HFF-Myc (cell line): ENCODE results near the gene FAM53B.

ENCODE experiments used
- DNase-seq: peaks from one replicate; pipeline ENCODE4 v3.0.0-alpha.2; 2011; ENCODE audit warnings: low read depth; ENCODE audit errors: extremely low read depth
- H3K4me3 ChIP-seq: replicated peaks from 2 replicates; pipeline ENCODE4 v1.5.1; 2011; ENCODE audit warnings: low read depth, mild to moderate bottlenecking, control low read depth, low read length
- TF ChIP-seq, protein P1 (sequence below): IDR thresholded peaks from 2 replicates; pipeline ENCODE4 v1.5.1; 2012; ENCODE audit warnings: mild to moderate bottlenecking, low read depth, low read length, control low read depth; ENCODE audit errors: missing control alignments

The FAM53B gene

GRCh38 chr10:124600051-124600880 lies 143.9 kb downstream of the FAM53B start:
- DNase-seq = no peak
- TF ChIP-seq, protein P1, sequence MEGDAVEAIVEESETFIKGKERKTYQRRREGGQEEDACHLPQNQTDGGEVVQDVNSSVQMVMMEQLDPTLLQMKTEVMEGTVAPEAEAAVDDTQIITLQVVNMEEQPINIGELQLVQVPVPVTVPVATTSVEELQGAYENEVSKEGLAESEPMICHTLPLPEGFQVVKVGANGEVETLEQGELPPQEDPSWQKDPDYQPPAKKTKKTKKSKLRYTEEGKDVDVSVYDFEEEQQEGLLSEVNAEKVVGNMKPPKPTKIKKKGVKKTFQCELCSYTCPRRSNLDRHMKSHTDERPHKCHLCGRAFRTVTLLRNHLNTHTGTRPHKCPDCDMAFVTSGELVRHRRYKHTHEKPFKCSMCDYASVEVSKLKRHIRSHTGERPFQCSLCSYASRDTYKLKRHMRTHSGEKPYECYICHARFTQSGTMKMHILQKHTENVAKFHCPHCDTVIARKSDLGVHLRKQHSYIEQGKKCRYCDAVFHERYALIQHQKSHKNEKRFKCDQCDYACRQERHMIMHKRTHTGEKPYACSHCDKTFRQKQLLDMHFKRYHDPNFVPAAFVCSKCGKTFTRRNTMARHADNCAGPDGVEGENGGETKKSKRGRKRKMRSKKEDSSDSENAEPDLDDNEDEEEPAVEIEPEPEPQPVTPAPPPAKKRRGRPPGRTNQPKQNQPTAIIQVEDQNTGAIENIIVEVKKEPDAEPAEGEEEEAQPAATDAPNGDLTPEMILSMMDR = no peak
- H3K4me3 ChIP-seq = no peak overlapping the region

- no peak overlapping the region for H3K4me3 ChIP-seq
- no peak for DNase-seq
- TF ChIP-seq, protein P1 = no peak
Observed at GRCh38 chr10:124599588-124600050, 144.6 kb downstream of the FAM53B start.

DNA sequence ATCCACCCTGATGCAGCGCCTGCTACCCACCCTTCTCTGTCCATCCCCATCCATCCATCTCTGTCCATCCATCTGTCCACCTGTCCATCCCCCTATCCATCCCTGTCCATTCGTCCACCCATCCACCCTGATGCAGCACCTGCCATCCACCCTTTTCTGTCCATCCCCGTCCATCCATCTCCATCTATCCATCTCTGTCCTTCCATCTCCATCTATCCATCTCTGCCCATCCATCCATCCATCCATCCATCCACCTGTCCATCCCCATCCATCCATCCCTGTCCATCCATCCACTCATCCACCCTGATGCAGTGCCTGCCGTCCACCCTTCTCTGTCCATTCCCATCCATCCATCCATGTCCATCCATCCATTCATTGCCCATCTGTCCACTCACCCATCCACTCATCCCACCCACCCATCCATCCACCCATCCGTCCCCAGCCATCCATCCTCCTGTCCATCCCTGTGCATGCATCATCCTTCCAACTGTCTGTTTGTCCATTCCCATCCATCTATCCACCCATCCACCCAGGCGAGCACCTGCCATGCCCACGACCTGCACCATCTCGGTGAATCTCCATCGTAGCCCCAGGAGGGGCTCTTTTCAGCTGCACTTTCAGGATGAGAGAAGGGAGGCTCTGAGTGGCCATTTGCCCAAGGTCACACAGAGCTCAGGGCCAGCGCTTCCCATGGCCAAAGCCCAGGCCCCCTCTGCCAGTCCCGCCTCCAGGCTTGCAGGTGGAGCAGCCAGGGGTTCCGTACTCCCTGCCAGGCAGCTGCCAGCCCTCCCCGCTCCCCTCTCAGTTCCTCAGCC lies 145.2 kb downstream of the FAM53B start:
- DNase-seq = no peak
- TF ChIP-seq, protein P1 = no peak
- no peak overlapping the region for H3K4me3 ChIP-seq

DNA sequence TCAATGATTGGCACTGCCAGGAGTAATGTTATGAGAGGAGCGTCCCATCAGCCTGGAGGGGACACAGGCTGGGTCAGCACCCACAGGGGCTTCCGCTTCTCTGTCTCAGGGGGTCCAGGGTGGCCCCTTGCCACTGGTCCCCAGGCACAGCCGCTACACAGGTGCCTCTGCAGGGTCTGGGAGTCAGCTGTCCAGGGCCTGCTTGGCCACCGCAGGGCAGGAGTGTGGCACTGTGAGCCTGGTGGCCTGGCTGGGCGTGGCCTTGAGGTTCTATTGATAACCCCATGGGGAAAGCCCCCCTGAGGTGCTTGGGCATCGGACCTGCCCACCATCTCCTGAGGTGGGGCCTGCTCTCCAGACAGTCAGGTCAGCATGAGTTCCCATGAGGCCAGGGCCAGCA lies 146.0 kb downstream of the FAM53B start:
- H3K4me3 ChIP-seq = no peak overlapping the region

DNA sequence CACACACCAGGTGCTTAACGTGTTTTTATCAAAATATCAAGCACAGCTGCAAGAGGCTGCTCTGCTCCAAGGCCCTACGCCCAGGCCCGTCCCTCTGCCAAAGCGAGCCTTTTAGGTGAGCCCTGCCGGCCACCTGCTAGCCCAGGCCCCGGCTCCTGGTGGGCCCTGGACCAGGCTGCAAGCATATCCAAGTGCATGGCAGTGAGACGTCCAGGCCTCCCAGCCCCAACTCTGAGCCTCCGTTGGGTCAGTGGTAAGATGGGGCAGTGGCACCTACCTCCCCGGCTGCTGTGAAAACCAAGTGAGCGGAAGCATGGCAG lies 146.4 kb downstream of the FAM53B start:
- DNase-seq = no peak
- H3K4me3 ChIP-seq = no peak overlapping the region
- TF ChIP-seq, protein P1 = no peak

More for the DNA sequence above, 146.0 kb downstream of the FAM53B start:
- DNase-seq = no peak
- TF ChIP-seq, protein P1 = no peak

DNA sequence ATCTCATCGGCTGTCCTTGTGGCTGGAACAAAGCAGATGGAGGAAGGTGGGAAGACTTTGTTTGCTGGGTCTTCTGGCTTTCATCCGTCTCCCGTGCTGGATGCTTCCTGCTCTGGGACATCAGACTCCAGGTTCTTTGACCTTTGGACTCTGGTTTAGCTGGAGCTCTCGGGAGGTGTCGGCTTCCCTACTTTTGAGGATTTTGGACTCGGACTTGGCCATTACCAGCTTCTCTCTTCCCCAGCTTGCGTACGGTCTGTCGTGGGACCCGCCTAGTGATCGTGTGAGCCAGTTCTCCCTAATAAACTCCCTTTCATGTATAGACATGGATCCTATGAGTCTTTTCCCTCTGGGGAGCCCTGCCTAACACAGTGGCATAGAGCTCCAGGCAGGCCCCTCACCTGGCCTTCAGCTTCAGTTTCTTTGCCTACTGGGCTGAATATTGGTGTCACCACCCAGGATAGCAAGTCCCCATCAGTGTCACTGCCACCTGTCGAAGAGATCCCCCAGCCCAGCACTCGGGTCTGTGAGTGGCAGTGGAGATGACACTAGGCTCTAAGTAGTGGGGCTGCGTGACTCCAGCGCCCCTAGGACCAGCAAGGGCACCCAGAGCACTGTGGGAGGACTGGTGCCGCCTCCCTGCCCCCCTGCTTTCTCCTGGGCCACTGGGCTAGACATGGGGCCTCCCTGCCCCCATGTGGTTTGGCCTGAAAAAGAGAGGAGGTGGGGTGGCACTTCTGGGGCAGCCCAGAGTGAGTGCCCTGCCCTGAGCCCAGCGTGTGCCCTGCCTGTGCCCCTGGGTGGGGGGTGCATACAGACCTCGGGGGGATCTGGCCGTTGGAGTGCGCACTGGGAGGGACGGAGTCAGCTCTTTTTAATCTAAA lies 147.0 kb downstream of the FAM53B start:
- TF ChIP-seq, protein P1 = no peak
- no peak overlapping the region for H3K4me3 ChIP-seq
- DNase-seq = no peak
